Measurements from ENCODE around the gene FHAD1. TPM values are rescaled to one million over a fixed set of nuclear protein-coding genes. Genes with fewer than 3 reads are reported as not detected.

FHAD1 gene
- total RNA-seq, 1 donor: 0.72 TPM

DNA sequence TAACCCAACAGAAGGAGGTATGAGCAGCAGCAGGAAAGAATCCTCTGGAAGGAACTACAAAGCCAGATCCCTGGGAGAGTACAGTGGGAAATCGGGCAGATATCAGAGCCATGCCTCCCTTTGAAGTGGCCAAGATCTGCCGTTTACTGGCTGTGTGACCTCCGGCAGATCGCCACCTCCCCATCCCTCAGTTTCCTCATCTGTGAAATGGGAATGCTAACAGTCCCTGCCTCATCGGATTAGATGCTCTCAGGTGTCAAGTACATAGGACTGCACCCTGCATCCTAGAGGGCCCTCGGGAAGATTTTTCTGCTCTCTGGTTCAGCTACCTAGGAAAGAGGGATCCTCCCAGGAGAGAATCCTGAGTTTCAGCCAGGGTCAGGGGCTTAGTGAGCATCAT lies 102.1 kb downstream of the FHAD1 start:
- Histone ChIP-seq H3K4me3 (ENCODE audit: insufficient read depth, low read length) (no peak overlapping the region), H3K9me3 (ENCODE audit: low read depth, low read length) (no peaks in the 10 kb centered on the region), H3K79me2 (ENCODE audit: insufficient read depth, low read length) (no peaks in the 10 kb centered on the region), H2AFZ (ENCODE audit: low read length) (no peak overlapping the region), H3K4me2 (ENCODE audit: insufficient read depth, low read length) (no peak overlapping the region), H3K4me1 (ENCODE audit: insufficient read depth, low read length) (peaks cover 20% of the 10 kb centered on the region), H4K20me1 (ENCODE audit: insufficient read depth, low read length) (no peaks in the 10 kb centered on the region), H3K36me3 (ENCODE audit: insufficient read depth, low read length) (no peaks in the 10 kb centered on the region), H3K27ac (ENCODE audit: low read depth, low read length) (no peak overlapping the region), H3K27me3 (ENCODE audit: insufficient read depth, low read length) (no peaks in the 10 kb centered on the region)
- DNase-seq (ENCODE audit: insufficient read length, low spot score, missing footprints): peak; percentile 34
- TF ChIP-seq, protein P1, sequence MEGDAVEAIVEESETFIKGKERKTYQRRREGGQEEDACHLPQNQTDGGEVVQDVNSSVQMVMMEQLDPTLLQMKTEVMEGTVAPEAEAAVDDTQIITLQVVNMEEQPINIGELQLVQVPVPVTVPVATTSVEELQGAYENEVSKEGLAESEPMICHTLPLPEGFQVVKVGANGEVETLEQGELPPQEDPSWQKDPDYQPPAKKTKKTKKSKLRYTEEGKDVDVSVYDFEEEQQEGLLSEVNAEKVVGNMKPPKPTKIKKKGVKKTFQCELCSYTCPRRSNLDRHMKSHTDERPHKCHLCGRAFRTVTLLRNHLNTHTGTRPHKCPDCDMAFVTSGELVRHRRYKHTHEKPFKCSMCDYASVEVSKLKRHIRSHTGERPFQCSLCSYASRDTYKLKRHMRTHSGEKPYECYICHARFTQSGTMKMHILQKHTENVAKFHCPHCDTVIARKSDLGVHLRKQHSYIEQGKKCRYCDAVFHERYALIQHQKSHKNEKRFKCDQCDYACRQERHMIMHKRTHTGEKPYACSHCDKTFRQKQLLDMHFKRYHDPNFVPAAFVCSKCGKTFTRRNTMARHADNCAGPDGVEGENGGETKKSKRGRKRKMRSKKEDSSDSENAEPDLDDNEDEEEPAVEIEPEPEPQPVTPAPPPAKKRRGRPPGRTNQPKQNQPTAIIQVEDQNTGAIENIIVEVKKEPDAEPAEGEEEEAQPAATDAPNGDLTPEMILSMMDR (IDR thresholded peaks at IDR 0.05; ENCODE audit: extremely low read depth, low read depth, low read length): no peak

DNA sequence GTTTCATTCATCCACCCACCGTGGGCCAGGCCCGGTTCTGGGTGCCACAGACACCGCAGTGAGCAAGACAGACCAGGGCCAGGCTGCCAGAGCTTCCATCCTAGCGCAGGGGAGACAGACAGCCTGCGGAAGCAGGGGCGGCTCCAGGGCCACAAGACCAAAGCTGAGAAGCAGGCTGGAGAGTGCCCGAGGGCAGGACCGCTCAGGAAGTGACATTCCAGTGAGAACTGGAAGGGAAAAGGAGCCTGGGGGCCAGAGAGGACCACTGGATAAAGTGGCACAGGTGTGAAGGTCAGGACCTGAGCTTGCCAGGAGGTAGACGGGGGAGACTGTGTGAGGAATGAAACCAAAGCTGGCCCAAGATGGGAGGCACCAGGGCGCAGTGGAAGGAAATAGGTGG lies 103.1 kb downstream of the FHAD1 start:
- Histone ChIP-seq H3K27ac (ENCODE audit: low read depth, low read length) (no peak overlapping the region), H3K79me2 (ENCODE audit: insufficient read depth, low read length) (no peaks in the 10 kb centered on the region), H4K20me1 (ENCODE audit: insufficient read depth, low read length) (no peaks in the 10 kb centered on the region), H3K36me3 (ENCODE audit: insufficient read depth, low read length) (no peaks in the 10 kb centered on the region), H3K9me3 (ENCODE audit: low read depth, low read length) (no peaks in the 10 kb centered on the region), H2AFZ (ENCODE audit: low read length) (no peak overlapping the region), H3K4me1 (ENCODE audit: insufficient read depth, low read length) (peaks cover 24% of the 10 kb centered on the region), H3K27me3 (ENCODE audit: insufficient read depth, low read length) (no peaks in the 10 kb centered on the region), H3K4me3 (ENCODE audit: insufficient read depth, low read length) (no peak overlapping the region), H3K4me2 (ENCODE audit: insufficient read depth, low read length) (no peak overlapping the region)
- no peak for DNase-seq (ENCODE audit: insufficient read length, low spot score, missing footprints)
- TF ChIP-seq, protein P1 (IDR thresholded peaks at IDR 0.05; ENCODE audit: extremely low read depth, low read depth, low read length): no peak

DNA sequence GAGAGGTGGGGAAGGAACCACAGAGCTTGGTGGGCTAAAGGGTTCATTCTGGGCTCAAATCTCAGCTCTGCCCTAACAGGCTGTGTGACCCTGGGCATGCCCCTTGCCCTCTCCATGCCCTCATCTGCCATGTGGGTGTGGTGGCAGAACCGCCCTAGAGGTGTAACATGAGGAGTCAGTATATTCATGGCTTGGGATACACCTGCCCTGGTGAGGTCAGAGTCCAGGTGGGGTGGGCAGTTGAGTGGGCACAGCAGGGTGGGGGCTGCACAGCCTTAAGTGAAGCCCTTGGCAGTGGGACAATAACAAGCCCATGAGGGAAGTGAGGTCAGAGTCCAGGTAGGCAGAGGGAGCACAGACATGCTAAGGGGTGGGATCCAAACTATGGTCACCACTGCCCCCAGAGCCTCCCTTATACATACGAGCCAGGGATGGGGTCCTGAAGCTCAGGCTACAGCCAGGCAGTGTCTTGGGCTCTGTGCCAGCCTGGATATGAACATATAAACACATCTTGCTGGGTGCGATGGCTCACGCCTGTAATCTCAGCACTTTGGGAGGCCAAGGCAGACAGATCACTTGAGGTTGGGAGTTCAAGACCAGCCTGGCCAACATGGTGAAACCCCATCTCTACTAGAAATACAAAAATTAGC lies 103.7 kb downstream of the FHAD1 start:
- no peak overlapping the region for H3K27ac ChIP-seq (ENCODE audit: low read depth, low read length)
- TF ChIP-seq, protein P1 (IDR thresholded peaks at IDR 0.05; ENCODE audit: extremely low read depth, low read depth, low read length): no peak
- no peaks in the 10 kb centered on the region for H3K9me3 ChIP-seq (ENCODE audit: low read depth, low read length)
- no peak for DNase-seq (ENCODE audit: insufficient read length, low spot score, missing footprints)
- H3K4me1 ChIP-seq (ENCODE audit: insufficient read depth, low read length): peaks cover 28% of the 10 kb centered on the region
- no peak overlapping the region for H2AFZ ChIP-seq (ENCODE audit: low read length)
- no peak overlapping the region for H3K4me2 ChIP-seq (ENCODE audit: insufficient read depth, low read length)
- H4K20me1 ChIP-seq (ENCODE audit: insufficient read depth, low read length): no peaks in the 10 kb centered on the region
- H3K27me3 ChIP-seq (ENCODE audit: insufficient read depth, low read length): no peaks in the 10 kb centered on the region
- no peaks in the 10 kb centered on the region for H3K36me3 ChIP-seq (ENCODE audit: insufficient read depth, low read length)
- no peak overlapping the region for H3K4me3 ChIP-seq (ENCODE audit: insufficient read depth, low read length)
- H3K79me2 ChIP-seq (ENCODE audit: insufficient read depth, low read length): no peaks in the 10 kb centered on the region

DNA sequence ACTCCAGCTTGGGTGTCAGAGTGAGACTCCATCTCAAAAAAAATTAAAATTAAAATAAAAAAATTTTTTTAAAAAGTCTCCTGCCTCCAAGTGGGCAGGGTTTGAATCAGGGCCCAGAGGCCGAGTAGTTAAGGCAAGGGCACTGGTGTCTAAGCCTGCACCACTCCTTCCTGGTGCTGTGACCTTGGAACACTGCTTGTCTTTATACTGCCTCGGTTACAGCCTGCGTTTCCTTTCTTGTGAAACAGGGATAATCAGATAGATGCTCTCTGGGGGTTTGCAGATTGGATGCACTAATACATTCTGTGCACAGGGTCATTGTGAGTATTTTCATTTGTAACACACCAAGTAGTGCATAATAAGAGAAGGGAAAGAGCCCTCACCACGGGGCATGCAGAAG lies 104.3 kb downstream of the FHAD1 start:
- TF ChIP-seq, protein P1 (IDR thresholded peaks at IDR 0.05; ENCODE audit: extremely low read depth, low read depth, low read length): no peak
- H4K20me1 ChIP-seq (ENCODE audit: insufficient read depth, low read length): no peaks in the 10 kb centered on the region
- H3K4me1 ChIP-seq (ENCODE audit: insufficient read depth, low read length): peaks cover 29% of the 10 kb centered on the region

More for the DNA sequence above, 104.3 kb downstream of the FHAD1 start:
- Histone ChIP-seq H3K9me3 (ENCODE audit: low read depth, low read length) (no peaks in the 10 kb centered on the region), H3K79me2 (ENCODE audit: insufficient read depth, low read length) (no peaks in the 10 kb centered on the region), H3K27ac (ENCODE audit: low read depth, low read length) (no peak overlapping the region), H3K4me3 (ENCODE audit: insufficient read depth, low read length) (no peak overlapping the region), H2AFZ (ENCODE audit: low read length) (peak overlapping the region; percentile 29), H3K27me3 (ENCODE audit: insufficient read depth, low read length) (no peaks in the 10 kb centered on the region), H3K36me3 (ENCODE audit: insufficient read depth, low read length) (no peaks in the 10 kb centered on the region), H3K4me2 (ENCODE audit: insufficient read depth, low read length) (no peak overlapping the region)
- DNase-seq (ENCODE audit: insufficient read length, low spot score, missing footprints): no peak

All from osteoblast (primary cell).